Measurements from ENCODE around the gene PRSS33.

Gene PRSS33

DNA sequence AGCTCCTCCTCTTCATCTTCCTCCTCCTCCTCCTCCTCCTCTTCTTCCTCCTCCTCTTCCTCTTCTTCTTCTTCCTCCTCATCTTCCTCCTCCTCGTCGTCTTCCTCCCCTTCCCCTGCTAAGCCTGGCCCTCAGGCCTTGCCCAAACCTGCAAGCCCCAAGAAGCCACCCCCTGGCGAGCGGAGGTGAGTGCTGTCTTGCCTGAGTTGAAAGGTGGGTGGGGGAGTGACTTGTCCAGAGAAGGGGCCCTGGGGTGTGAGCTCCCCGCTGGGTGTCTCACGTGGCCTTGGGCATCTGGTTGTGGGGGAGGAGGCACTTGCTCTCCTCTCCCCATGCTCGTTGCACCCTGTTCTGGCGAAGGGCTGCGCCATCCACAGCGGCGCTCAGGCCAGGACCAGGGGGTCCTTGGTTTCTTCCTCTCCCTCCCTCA lies 18.2 kb downstream of the PRSS33 start:
- Histone ChIP-seq H3K27me3 (ENCODE audit: control insufficient read depth, low read length) (no peaks in the 10 kb centered on the region), H3K4me3 (ENCODE audit: low read length) (no peak overlapping the region), H3K79me2 (ENCODE audit: control insufficient read depth, low read length) (peaks cover 58% of the 10 kb centered on the region), H3K9me2 (replicated peaks; ENCODE audit: control insufficient read depth, low read length) (no peaks in the 10 kb centered on the region), H3K27ac (ENCODE audit: low read depth, low read length) (no peak overlapping the region), H3K4me1 (ENCODE audit: control insufficient read depth, low read length) (no peaks in the 10 kb centered on the region), H3K36me3 (ENCODE audit: control insufficient read depth, low read length) (peaks cover 99% of the 10 kb centered on the region), H4K20me1 (ENCODE audit: control insufficient read depth, insufficient read depth, low read depth, low read length) (0 out of 2 replicates have a peak, but pooled peaks cover 5% of the 10 kb centered on the region), H3K9me3 (ENCODE audit: control insufficient read depth, insufficient read depth, low read length) (no peaks in the 10 kb centered on the region), H3K4me2 (ENCODE audit: low read length) (no peak overlapping the region), H3F3A (ENCODE audit: control insufficient read depth, insufficient read depth) (peaks cover 32% of the 10 kb centered on the region)
- TF ChIP-seq, protein P1, sequence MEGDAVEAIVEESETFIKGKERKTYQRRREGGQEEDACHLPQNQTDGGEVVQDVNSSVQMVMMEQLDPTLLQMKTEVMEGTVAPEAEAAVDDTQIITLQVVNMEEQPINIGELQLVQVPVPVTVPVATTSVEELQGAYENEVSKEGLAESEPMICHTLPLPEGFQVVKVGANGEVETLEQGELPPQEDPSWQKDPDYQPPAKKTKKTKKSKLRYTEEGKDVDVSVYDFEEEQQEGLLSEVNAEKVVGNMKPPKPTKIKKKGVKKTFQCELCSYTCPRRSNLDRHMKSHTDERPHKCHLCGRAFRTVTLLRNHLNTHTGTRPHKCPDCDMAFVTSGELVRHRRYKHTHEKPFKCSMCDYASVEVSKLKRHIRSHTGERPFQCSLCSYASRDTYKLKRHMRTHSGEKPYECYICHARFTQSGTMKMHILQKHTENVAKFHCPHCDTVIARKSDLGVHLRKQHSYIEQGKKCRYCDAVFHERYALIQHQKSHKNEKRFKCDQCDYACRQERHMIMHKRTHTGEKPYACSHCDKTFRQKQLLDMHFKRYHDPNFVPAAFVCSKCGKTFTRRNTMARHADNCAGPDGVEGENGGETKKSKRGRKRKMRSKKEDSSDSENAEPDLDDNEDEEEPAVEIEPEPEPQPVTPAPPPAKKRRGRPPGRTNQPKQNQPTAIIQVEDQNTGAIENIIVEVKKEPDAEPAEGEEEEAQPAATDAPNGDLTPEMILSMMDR (IDR thresholded peaks at IDR 0.05; ENCODE audit: low read depth, low read length, poor library complexity, severe bottlenecking), result no peak
- TF ChIP-seq EZH2phosphoT487 (IDR thresholded peaks at IDR 0.05; ENCODE audit: borderline replicate concordance, low read length), result no peak

GRCh38 chr16:2768403-2769089 lies 18.8 kb downstream of the PRSS33 start:
- H3K4me3 ChIP-seq (ENCODE audit: low read length), result no peak overlapping the region
- no peak for TF ChIP-seq EZH2phosphoT487 (IDR thresholded peaks at IDR 0.05; ENCODE audit: borderline replicate concordance, low read length)
- TF ChIP-seq, protein P1 (IDR thresholded peaks at IDR 0.05; ENCODE audit: low read depth, low read length, poor library complexity, severe bottlenecking), result no peak
- H3K4me1 ChIP-seq (ENCODE audit: control insufficient read depth, low read length), result no peaks in the 10 kb centered on the region
- H3K36me3 ChIP-seq (ENCODE audit: control insufficient read depth, low read length), result peaks cover 100% of the 10 kb centered on the region
- no peak overlapping the region for H3K27ac ChIP-seq (ENCODE audit: low read depth, low read length)
- H3K9me2 ChIP-seq (replicated peaks; ENCODE audit: control insufficient read depth, low read length), result no peaks in the 10 kb centered on the region
- peaks cover 60% of the 10 kb centered on the region for H3K79me2 ChIP-seq (ENCODE audit: control insufficient read depth, low read length)
- H3K27me3 ChIP-seq (ENCODE audit: control insufficient read depth, low read length), result no peaks in the 10 kb centered on the region
- H3K4me2 ChIP-seq (ENCODE audit: low read length), result no peak overlapping the region
- H3F3A ChIP-seq (ENCODE audit: control insufficient read depth, insufficient read depth), result peaks cover 29% of the 10 kb centered on the region
- H4K20me1 ChIP-seq (ENCODE audit: control insufficient read depth, insufficient read depth, low read depth, low read length), result 0 out of 2 replicates have a peak, but pooled peaks cover 5% of the 10 kb centered on the region
- no peaks in the 10 kb centered on the region for H3K9me3 ChIP-seq (ENCODE audit: control insufficient read depth, insufficient read depth, low read length)

DNA sequence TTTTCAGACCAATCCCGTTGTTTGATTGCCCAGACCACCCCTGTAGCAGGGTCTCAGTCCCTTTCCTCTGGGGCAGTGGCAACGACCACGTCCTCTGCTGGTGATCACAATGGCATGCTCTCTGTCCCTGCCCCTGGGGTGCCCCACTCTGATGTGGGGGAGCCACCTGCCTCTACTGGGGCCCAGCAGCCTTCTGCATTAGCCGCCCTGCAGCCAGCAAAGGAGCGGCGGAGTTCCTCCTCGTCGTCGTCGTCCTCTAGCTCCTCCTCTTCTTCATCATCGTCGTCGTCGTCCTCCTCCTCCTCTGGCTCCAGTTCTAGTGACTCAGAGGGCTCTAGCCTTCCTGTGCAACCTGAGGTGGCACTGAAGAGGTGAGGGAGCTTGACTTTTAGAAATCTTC lies 19.5 kb downstream of the PRSS33 start:
- Histone ChIP-seq H3K79me2 (ENCODE audit: control insufficient read depth, low read length) (peaks cover 64% of the 10 kb centered on the region), H3K4me1 (ENCODE audit: control insufficient read depth, low read length) (no peaks in the 10 kb centered on the region), H3K36me3 (ENCODE audit: control insufficient read depth, low read length) (peaks cover 100% of the 10 kb centered on the region), H3K9me2 (replicated peaks; ENCODE audit: control insufficient read depth, low read length) (no peaks in the 10 kb centered on the region), H4K20me1 (ENCODE audit: control insufficient read depth, insufficient read depth, low read depth, low read length) (peaks cover 6% of the 10 kb centered on the region; the same call in 1 of the 2 replicates), H3F3A (ENCODE audit: control insufficient read depth, insufficient read depth) (peaks cover 28% of the 10 kb centered on the region), H3K27me3 (ENCODE audit: control insufficient read depth, low read length) (no peaks in the 10 kb centered on the region), H3K9me3 (ENCODE audit: control insufficient read depth, insufficient read depth, low read length) (no peaks in the 10 kb centered on the region), H3K27ac (ENCODE audit: low read depth, low read length) (no peak overlapping the region), H3K4me3 (ENCODE audit: low read length) (no peak overlapping the region), H3K4me2 (ENCODE audit: low read length) (no peak overlapping the region)
- TF ChIP-seq EZH2phosphoT487 (IDR thresholded peaks at IDR 0.05; ENCODE audit: borderline replicate concordance, low read length), result no peak
- TF ChIP-seq, protein P1 (IDR thresholded peaks at IDR 0.05; ENCODE audit: low read depth, low read length, poor library complexity, severe bottlenecking), result no peak

All from DOHH2 (cell line).